Progenitor cell of endocrine pancreas (in vitro differentiated cells): ENCODE data around the gene VMP1. TPM values are rescaled to one million over a fixed set of nuclear protein-coding genes. Genes with fewer than 3 reads are reported as not detected.

ENCODE experiments used
- DNase-seq: peaks from one replicate; pipeline ENCODE4 v3.0.0; 2021; ENCODE audit warnings: low spot score; ENCODE audit not compliant: unreplicated experiment
- H3K27ac Mint-ChIP-seq: 2 replicates; pipeline ENCODE4 v1.8.0; 2021; ENCODE audit warnings: mild to moderate bottlenecking, moderate library complexity, mixed read lengths
- H3K27me3 Mint-ChIP-seq: 2 replicates; pipeline ENCODE4 v1.8.0; 2021; ENCODE audit warnings: mixed read lengths
- H3K36me3 Mint-ChIP-seq: 2 replicates; pipeline ENCODE4 v1.8.0; 2022; ENCODE audit warnings: mixed read lengths; ENCODE audit not compliant: insufficient read depth
- H3K4me1 Mint-ChIP-seq: 2 replicates; pipeline ENCODE4 v1.8.0; 2021; ENCODE audit warnings: low read depth, mixed read lengths
- H3K4me3 Mint-ChIP-seq: 2 replicates; pipeline ENCODE4 v1.8.0; 2021; ENCODE audit warnings: low read depth, mild to moderate bottlenecking, moderate library complexity, mixed read lengths
- H3K9me3 Mint-ChIP-seq: 2 replicates; pipeline ENCODE4 v1.8.0; 2021; ENCODE audit warnings: low read depth, mixed read lengths
- CTCF ChIP-seq: fragments of 200-600 bp; sonication (generic); IDR thresholded peaks from one replicate; pipeline ENCODE4 v1.5.0; 2021; ENCODE audit warnings: antibody characterized with exemption, mild to moderate bottlenecking; ENCODE audit not compliant: unreplicated experiment
- microRNA-seq: library from miRNA; unstranded; fragments of <30 nt; microRNA quantifications from one replicate; pipeline ENCODE4 v1.1.0, GENCODE V29; 2020; ENCODE audit warnings: borderline number of aligned reads; ENCODE audit not compliant: unreplicated experiment
- total RNA-seq: library from RNA; stranded (reverse); gene quantifications from 2 replicates; pipeline ENCODE4 v1.2.1, GENCODE V29; 2021

The VMP1 gene
- total RNA-seq, 1 donor from 2014 or later: 162 TPM

- Mint-ChIP-seq H3K4me1 (no peaks in the 10 kb centered on the region), H3K27me3 (no peaks in the 10 kb centered on the region), H3K36me3 (peaks cover 17% of the 10 kb centered on the region), H3K9me3 (no peaks in the 10 kb centered on the region), H3K27ac (no peak overlapping the region), H3K4me3 (no peak overlapping the region)
- DNase-seq: no peak
- no peak for TF ChIP-seq CTCF
Observed at GRCh38 chr17:59878624-59879023, 171.2 kb downstream of the VMP1 start.

DNA sequence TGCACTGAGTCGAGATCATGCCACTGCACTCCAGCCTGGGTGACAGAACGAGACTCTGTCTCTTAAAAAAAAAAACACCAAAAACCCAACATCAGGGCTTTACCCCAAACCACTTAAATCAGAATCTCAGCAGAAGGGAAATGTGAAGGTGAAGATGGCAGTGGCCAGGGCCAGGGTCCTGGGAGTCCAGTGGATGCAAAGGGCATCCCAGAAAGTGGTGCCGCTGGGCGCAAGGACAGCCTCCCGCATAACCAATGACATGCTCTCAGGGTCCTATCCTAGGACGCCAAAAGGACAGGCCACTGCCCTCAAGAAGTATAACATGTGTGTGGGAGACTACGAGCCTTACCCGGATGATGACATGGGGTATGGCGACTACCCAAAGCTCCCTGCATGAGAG lies 177.4 kb downstream of the VMP1 start:
- no peak for DNase-seq
- no peak for TF ChIP-seq CTCF
- H3K27ac Mint-ChIP-seq: no peak overlapping the region
- no peaks in the 10 kb centered on the region for H3K27me3 Mint-ChIP-seq
- no peak overlapping the region for H3K4me3 Mint-ChIP-seq
- H3K4me1 Mint-ChIP-seq: no peaks in the 10 kb centered on the region
- H3K9me3 Mint-ChIP-seq: no peaks in the 10 kb centered on the region
- H3K36me3 Mint-ChIP-seq: peaks cover 11% of the 10 kb centered on the region

DNA sequence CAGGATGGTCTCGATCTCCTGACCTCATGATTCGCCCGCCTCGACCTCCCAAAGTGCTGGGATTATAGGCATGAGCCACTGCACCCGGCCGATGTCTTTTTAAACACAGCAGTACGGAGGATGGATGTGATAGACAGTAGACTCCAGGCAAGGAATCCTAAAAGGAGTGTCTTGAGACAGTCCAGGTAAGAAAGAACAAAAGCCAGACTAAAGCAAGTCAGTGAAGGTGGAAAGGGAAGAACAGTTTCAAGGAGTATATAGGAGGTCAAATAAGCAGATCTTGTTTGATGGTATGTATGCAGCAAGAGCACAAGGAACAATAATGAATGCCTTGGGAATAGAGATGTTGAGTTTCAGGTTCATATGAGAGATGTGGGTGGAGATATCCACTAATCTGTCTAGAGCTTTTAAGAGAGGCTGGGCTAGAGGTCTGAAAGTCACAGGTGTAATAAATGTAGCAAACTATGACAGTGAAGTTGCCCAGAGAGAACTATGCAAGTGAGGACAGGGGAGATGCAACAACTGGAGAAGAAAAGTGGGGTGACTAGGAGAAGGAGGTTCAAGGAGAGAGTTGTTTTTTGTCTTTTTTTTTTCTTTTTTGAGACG lies 180.8 kb downstream of the VMP1 start:
- no peaks in the 10 kb centered on the region for H3K9me3 Mint-ChIP-seq
- H3K36me3 Mint-ChIP-seq: peaks cover 10% of the 10 kb centered on the region
- no peak for TF ChIP-seq CTCF
- no peaks in the 10 kb centered on the region for H3K27me3 Mint-ChIP-seq
- H3K27ac Mint-ChIP-seq: no peak overlapping the region
- H3K4me3 Mint-ChIP-seq: no peak overlapping the region
- no peak for DNase-seq
- peaks cover 6% of the 10 kb centered on the region for H3K4me1 Mint-ChIP-seq

- Mint-ChIP-seq H3K9me3 (no peaks in the 10 kb centered on the region), H3K4me3 (peak overlapping the region; percentile 12), H3K4me1 (peaks cover 20% of the 10 kb centered on the region), H3K27me3 (no peaks in the 10 kb centered on the region), H3K27ac (no peak overlapping the region), H3K36me3 (peaks cover 10% of the 10 kb centered on the region)
- no peak for TF ChIP-seq CTCF
- DNase-seq: no peak
Observed at GRCh38 chr17:59890720-59891119, 183.3 kb downstream of the VMP1 start.

Small RNA genes within 50 kb of the gene (microRNA-seq; reads per million reads assigned to microRNA genes)
- gene MIR21: 117,798 reads per million, percentile 100 among the genes with 10 or more reads in this experiment

Other genes with a start within 250 kb of the VMP1 start
- 67.9 and 69.7 TPM in 2 replicates for gene DHX40, start 142.0 kb upstream of the VMP1 start, total RNA-seq
- 185 and 195 TPM in 2 replicates for gene CLTC, start 87.8 kb upstream of the VMP1 start, total RNA-seq
- 19.2 and 23.8 TPM in 2 replicates for gene PTRH2, start 224 bp upstream of the VMP1 start, total RNA-seq
- 31.7 and 31.8 TPM in 2 replicates for gene TUBD1, start 185.3 kb downstream of the VMP1 start, total RNA-seq
- gene RPS6KB1, start 185.5 kb downstream of the VMP1 start, total RNA-seq: 48.9 and 53.8 TPM in 2 replicates